Measurements from ENCODE around the gene MPDZ.

Gene MPDZ

GRCh38 chr9:13139641-13140171, 139.8 kb downstream of the MPDZ start:
- DNase-seq (ENCODE audit: low read depth in 2 of 2, low spot score in 1 of 2), result no peak

- DNase-seq (ENCODE audit: low read depth in 2 of 2, low spot score in 1 of 2), result no peak
Observed at GRCh38 chr9:13137426-13137825, 142.1 kb downstream of the MPDZ start.

- no peak for DNase-seq (ENCODE audit: low read depth in 2 of 2, low spot score in 1 of 2)
Observed at GRCh38 chr9:13131991-13132390, 147.5 kb downstream of the MPDZ start.

- DNase-seq (ENCODE audit: low read depth in 2 of 2, low spot score in 1 of 2), result no peak
Observed at GRCh38 chr9:13131416-13131815, 148.1 kb downstream of the MPDZ start.

- DNase-seq (ENCODE audit: low read depth in 2 of 2, low spot score in 1 of 2), result no peak
Observed at GRCh38 chr9:13128266-13128860, 151.1 kb downstream of the MPDZ start.

- no peak for DNase-seq (ENCODE audit: low read depth in 2 of 2, low spot score in 1 of 2)
Observed at GRCh38 chr9:13127131-13127530, 152.4 kb downstream of the MPDZ start.

GRCh38 chr9:13125261-13125660, 154.2 kb downstream of the MPDZ start:
- no peak for DNase-seq (ENCODE audit: low read depth in 2 of 2, low spot score in 1 of 2)

GRCh38 chr9:13122756-13123369, 156.6 kb downstream of the MPDZ start:
- no peak for DNase-seq (ENCODE audit: low read depth in 2 of 2, low spot score in 1 of 2)

- DNase-seq (ENCODE audit: low read depth in 2 of 2, low spot score in 1 of 2), result no peak
Observed at GRCh38 chr9:13118313-13118712, 161.2 kb downstream of the MPDZ start.

GRCh38 chr9:13116292-13116691, 163.2 kb downstream of the MPDZ start:
- no peak for DNase-seq (ENCODE audit: low read depth in 2 of 2, low spot score in 1 of 2)

GRCh38 chr9:13113751-13114150, 165.7 kb downstream of the MPDZ start:
- no peak for DNase-seq (ENCODE audit: low read depth in 2 of 2, low spot score in 1 of 2)

- no peak for DNase-seq (ENCODE audit: low read depth in 2 of 2, low spot score in 1 of 2)
Observed at GRCh38 chr9:13113216-13113615, 166.3 kb downstream of the MPDZ start.

- no peak for DNase-seq (ENCODE audit: low read depth in 2 of 2, low spot score in 1 of 2)
Observed at GRCh38 chr9:13111778-13112177, 167.7 kb downstream of the MPDZ start.

GRCh38 chr9:13110766-13111417, 168.6 kb downstream of the MPDZ start:
- DNase-seq (ENCODE audit: low read depth in 2 of 2, low spot score in 1 of 2), result no peak

GRCh38 chr9:13109781-13110180, 169.7 kb downstream of the MPDZ start:
- DNase-seq (ENCODE audit: low read depth in 2 of 2, low spot score in 1 of 2), result no peak

GRCh38 chr9:13107008-13107407, 172.5 kb downstream of the MPDZ start:
- no peak for DNase-seq (ENCODE audit: low read depth in 2 of 2, low spot score in 1 of 2)

- no peak for DNase-seq (ENCODE audit: low read depth in 2 of 2, low spot score in 1 of 2)
Observed at GRCh38 chr9:13100914-13101572, 178.4 kb downstream of the MPDZ start.

- no peak for DNase-seq (ENCODE audit: low read depth in 2 of 2, low spot score in 1 of 2)
Observed at GRCh38 chr9:13095056-13095455, 184.4 kb downstream of the MPDZ start.

- no peak for DNase-seq (ENCODE audit: low read depth in 2 of 2, low spot score in 1 of 2)
Observed at GRCh38 chr9:13090628-13091027, 188.9 kb downstream of the MPDZ start.

- DNase-seq (ENCODE audit: low read depth in 2 of 2, low spot score in 1 of 2), result no peak
Observed at GRCh38 chr9:13089666-13090065, 189.8 kb downstream of the MPDZ start.

GRCh38 chr9:13088720-13089427, 190.6 kb downstream of the MPDZ start:
- no peak for DNase-seq (ENCODE audit: low read depth in 2 of 2, low spot score in 1 of 2)

All from stimulated activated CD8-positive, alpha-beta memory T cell treated with anti-CD3 and anti-CD28 coated beads, Interleukin-4, amount 100 ng/mL, for 1 hour (primary cell).